ENCODE data around the gene TARBP1.
"Not testable (repeated sequence)": the region's sequence is repeated elsewhere in the genome, so short reads cannot be mapped to it uniquely, and the experiment has no call there.

The TARBP1 gene

GRCh38 chr1:234478481-234479309, at the start of gene TARBP1:
Gene TARBP1 (minus strand): TSS chr1:234479179. CDS start chr1:234479103, 76 bp downstream.
- DNase-seq = peak; percentile 89

GRCh38 chr1:234528074-234528865, 49.3 kb upstream of the TARBP1 start:
- no peak for DNase-seq

GRCh38 chr1:234527346-234527745, 48.4 kb upstream of the TARBP1 start:
- DNase-seq = no peak

GRCh38 chr1:234526922-234527321, 47.9 kb upstream of the TARBP1 start:
- no peak for DNase-seq

GRCh38 chr1:234525099-234525799, 46.3 kb upstream of the TARBP1 start:
- DNase-seq = no peak

- DNase-seq = no peak
Measured at GRCh38 chr1:234521836-234522235, 42.9 kb upstream of the TARBP1 start.

- DNase-seq = no peak
Measured at GRCh38 chr1:234520908-234521817, 42.2 kb upstream of the TARBP1 start.

- no peak for DNase-seq
Measured at GRCh38 chr1:234519506-234519905, 40.5 kb upstream of the TARBP1 start.

- DNase-seq = no peak
Measured at GRCh38 chr1:234518876-234519275, 39.9 kb upstream of the TARBP1 start.

GRCh38 chr1:234518086-234518485, 39.1 kb upstream of the TARBP1 start:
- not testable (repeated sequence) for DNase-seq

- DNase-seq = no peak
Measured at GRCh38 chr1:234517110-234517802, 38.3 kb upstream of the TARBP1 start.

GRCh38 chr1:234515821-234516241, 36.9 kb upstream of the TARBP1 start:
- no peak for DNase-seq

- DNase-seq = no peak
Measured at GRCh38 chr1:234515411-234515810, 36.4 kb upstream of the TARBP1 start.

GRCh38 chr1:234512451-234512861, 33.5 kb upstream of the TARBP1 start:
- DNase-seq = no peak

GRCh38 chr1:234509457-234510328, 30.7 kb upstream of the TARBP1 start:
- DNase-seq = no peak

- no peak for DNase-seq
Measured at GRCh38 chr1:234507626-234508387, 28.8 kb upstream of the TARBP1 start.

GRCh38 chr1:234507089-234507488, 28.1 kb upstream of the TARBP1 start:
- DNase-seq = no peak

GRCh38 chr1:234505769-234506102, 26.8 kb upstream of the TARBP1 start:
- no peak for DNase-seq

- DNase-seq = no peak
Measured at GRCh38 chr1:234504969-234505768, 26.2 kb upstream of the TARBP1 start.
